Measurements from ENCODE around the gene GCNT1. TPM values are rescaled to one million over a fixed set of nuclear protein-coding genes. Genes with fewer than 3 reads are reported as not detected.
"Not testable (repeated sequence)": the region's sequence is repeated elsewhere in the genome, so short reads cannot be mapped to it uniquely, and the experiment has no call there.

Gene GCNT1
- polyA plus RNA-seq, 3 donors: 4.0 to 5.4 (median 4.8) TPM

DNA sequence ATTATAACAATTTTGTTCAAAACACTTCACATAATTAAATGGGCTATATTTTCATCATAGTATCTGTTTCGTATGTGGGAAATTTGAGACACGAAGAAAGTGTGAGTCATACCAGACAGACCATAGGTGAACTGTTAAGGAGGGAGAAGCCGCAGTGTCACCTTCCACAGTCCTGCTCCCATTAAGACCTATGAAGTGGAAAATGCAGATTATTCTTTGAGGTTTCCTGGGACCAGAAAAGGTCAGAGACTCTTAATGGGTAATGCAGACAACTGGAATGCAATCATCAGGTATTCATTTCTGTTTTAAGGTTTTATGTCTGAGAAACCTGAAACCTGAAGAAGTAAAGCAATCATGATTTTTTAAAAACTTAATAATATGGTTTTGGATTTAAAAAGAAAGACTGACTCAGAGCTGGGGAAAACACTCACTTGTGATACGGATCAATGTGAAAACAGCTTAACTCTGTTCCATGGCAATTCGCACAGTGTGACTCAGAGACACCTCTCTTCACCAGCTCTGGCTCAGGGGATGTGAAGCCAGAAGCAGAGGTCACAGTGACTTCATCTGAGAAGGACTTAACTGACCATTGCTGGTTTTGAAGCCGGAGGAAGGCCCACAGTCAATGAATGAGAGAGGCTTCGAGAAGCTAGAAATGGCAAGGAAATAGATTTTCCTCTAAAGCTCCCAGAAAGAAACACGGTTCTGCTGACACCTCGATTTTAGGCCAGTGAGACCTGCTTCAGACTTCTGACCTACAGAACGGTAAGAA is 17.2 kb upstream of the GCNT1 start:
- DNase-seq (ENCODE audit: low read depth in 3 of 3, low spot score in 2 of 3): no peak

DNA sequence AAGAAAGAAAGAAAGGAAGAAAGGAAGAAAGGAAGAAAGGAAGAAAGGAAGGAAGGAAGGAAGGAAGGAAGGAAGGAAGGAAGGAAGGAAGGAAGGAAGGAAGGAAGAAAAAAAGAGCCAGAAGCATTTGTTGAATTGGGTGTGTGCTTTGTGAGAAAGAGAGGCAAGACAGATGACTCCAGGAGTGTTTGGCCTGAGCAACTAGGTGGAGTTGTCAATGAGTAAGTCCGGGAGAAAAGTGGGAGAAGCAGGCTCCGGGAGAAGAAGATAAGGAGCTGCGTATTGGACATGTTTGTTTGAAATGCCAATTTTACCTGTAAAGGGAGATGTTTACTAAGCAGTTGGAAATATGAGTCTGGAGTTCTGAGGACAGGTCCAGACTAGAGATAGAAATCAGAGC is 15.1 kb upstream of the GCNT1 start:
- no peak for DNase-seq (ENCODE audit: low read depth in 3 of 3, low spot score in 2 of 3)

DNA sequence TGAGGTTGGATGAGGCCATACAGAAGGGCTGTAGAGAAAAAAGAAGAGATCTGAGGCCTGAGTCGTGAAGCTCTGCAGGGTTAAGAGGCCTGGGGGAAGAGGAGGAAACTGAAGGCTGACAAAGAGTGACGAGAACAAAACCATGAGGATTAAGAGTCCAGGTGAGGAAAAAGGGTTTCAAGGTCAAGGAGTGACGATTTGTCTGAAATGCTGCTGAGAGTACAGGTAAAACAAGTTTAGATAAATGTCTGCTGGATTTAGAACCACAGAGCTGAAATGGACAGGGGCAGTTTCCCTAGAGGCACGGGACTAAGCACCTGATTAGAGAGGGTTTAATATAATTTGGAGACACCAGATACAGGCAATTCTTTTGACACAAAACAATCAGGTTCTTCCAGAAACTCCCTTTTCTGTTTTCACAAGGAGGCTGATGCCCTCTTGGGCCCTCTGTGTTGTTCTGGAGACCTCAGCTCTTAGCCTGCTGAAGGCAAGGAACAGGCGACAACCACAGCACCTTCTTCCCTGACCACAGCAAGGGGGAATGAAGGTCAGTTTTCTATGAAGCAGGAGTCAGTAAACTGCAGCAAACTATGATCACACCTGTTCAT is 14.6 kb upstream of the GCNT1 start:
- no peak for DNase-seq (ENCODE audit: low read depth in 3 of 3, low spot score in 2 of 3)

DNA sequence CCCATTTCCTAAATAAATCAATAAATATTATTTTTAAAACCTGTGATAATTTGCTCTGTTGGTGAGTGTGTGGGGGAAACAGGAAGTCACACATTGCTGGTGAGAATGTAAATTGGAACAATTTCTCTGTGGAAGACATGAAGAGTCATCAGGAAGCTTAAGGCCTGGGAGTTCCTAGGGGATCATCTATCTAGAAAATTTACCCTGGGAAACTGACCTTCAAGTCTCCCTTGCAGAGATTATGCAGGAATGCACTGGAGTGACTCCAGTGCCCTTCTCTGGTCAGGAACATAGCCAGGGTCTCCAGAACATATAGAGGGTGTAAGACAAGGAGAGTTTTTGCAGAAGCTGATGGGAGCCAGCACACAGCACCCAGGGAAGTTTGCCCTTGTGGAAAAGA is 13.0 kb upstream of the GCNT1 start:
- no peak for DNase-seq (ENCODE audit: low read depth in 3 of 3, low spot score in 2 of 3)

DNA sequence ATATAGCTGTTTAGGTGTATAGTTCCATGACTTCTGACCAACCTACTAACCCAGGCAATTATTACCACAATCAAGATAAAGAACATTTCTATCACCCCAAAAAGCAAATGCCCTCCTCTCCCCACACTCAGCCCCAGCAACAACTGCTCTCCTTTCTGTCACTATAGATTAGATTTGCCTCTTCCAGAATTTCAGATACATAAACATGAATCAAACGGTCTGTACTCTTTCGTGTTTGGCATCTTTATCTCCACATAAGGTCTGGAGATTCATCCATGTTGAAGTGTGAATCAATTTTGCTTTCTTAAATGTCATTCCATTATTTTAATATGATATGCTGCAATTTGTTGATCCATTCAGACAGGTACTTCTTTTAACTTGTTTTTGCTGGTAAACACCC is 10.5 kb upstream of the GCNT1 start:
- no peak for DNase-seq (ENCODE audit: low read depth in 3 of 3, low spot score in 2 of 3)

DNA sequence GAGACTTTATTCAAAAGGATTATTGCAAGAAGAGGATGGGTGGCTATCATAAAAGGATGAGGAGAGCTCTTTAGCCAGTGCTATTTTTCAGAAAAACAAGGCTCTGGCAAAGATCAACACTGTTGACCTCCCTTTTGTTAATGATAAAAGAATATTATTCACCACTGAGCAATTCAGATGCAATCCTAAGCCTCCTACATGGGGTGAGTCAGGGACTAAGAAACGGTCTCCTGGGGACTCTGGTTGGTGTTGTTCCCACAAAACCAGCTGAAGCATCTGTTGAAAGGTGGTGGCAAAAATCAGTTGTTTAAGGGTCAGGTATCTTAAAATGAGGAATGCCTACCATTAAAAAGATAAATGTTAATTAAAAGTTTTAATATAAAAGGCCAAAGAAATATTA is 7.7 kb upstream of the GCNT1 start:
- DNase-seq (ENCODE audit: low read depth in 3 of 3, low spot score in 2 of 3): no peak

DNA sequence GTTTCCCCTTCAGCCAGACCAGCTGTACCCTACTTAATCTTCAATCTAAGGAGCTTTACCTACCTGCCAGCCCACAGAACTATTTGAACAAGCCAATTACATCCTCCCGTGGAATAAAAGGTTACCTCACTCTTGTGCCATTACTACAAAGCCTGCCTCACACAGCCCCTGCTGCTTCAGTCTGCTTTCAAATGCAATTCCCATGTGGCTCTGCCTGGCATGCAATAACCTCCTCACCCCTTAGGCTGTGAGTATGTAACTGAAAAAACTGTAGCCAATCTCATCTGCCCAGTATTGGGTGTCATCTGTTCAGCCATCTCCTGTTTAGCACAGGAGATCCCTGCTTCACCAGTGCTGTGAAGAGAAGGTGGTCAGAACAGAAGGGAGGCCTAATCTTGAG is 6.1 kb upstream of the GCNT1 start:
- no peak for DNase-seq (ENCODE audit: low read depth in 3 of 3, low spot score in 2 of 3)

DNA sequence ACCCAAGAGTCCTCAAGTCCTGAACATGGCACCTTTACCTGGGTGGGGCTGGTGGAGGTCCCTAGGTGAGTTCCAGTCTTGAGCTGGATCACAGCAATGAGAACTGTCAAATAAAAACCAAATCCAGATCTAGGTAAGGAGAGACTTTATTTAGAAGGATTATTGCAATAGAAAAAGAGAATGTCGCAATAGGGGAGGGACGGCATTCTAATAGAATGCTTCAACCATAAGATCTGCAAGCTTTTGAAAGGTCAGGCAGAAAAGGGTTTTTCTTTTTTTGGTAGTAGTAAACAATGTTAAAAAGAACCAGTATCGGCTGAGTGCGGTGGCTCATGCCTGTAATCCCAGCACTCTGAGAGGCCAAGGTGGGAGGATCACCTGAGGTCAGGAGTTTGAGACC is 5.2 kb upstream of the GCNT1 start:
- DNase-seq (ENCODE audit: low read depth in 3 of 3, low spot score in 2 of 3): no peak

DNA sequence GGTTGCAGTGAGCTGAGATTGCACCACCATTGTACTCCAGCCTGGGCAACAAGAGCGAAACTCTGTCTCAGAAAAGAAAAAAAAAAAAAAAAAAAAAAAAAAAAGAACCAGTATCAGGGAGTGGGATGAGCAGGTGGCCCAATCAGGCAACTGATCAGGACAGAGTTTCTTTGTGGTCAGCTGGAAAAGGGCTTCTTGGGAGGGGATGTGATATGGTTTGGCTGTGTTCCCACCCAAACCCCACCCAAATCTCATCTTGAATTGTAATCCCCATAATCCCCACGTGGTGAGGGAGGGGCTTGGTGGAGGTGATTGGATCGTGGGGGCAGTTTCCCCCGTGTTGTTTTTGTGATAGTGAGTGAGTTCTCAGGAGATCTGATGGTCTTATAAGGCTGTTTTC is 4.7 kb upstream of the GCNT1 start:
- DNase-seq (ENCODE audit: low read depth in 3 of 3, low spot score in 2 of 3): no peak

DNA sequence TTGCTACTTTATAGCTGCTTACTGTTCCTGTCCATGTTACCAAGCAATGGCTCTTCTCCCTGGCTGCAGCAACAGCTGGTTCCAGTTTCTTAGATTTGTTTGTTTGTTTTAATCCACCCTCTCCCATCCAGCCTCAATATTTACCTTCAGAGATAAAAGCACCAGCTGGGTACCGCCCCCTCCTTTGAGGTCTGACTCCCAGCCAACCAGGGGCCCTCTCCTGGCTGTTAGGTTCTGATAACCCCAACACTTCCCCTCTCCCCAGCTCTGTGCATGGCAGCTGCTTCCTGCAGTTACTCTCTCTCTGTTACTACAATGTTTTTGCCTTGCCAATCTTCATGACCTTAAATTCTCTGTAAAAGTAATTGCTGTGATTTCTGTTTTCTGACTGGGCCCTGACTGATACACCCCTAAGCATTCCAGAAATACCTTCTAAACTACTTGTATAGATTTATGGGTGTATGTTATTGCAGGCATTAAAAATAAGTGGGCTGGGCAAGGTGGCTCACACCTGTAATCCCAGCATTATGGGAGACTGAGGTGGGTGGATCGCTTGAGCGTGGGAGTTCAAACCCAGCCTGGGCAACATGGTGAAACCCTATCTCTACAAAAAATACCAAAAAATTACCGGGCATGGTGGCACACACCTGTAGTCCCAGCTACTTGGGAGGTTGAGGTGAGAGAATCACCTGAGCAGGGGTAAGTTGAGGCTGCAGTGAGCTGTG is 2.6 kb upstream of the GCNT1 start:
- peak; percentile 29 to 60 (median 31) for DNase-seq (ENCODE audit: low read depth in 3 of 3, low spot score in 2 of 3)

DNA sequence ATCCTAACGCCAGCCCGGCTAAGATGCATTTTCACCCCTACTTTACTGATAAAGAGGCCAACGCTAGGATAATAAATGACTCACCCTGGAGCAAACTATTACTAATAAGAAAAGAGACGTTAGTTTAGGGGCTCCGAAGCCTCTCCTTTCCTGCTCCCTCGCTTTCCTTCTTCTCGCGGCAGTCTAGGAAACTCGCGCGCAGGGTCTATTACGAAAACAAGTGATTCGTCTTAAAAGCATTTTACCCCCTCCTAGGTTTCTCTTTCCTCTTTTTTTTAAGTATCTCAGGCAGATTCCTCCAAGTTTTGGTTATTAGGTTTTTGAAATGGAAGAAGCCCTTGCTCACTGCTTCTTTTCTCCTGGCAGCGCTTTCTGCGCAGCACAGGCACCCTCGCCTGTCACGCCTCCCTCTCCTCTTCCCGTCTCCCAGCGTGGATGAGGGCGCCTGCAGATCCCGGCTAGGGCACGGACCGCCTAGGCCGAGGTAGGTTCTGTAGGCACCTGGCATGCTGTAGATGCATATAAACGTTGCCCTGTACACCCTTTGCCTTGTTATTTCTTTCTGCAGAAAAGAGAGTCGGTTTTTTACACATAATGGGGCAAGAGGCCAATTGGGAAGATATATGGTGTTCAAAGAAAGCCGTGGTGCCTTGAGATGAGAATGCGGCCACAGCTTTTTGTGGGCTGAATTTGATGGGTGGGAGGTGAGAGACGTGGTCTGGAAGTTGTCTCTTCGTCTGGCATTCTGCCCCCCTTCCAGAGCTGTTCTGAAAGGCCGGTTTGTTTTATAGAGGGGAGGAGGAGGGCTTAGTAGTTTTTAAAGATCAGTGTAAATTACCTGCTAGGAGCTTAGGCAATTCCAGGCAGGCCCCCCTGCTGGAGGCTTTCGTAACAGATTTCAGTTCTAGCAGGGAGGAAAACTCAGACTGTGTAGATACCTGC is 983 bp downstream of the GCNT1 start:
- peak in 2 of 3 donors; percentile 25 to 29 for DNase-seq (ENCODE audit: low read depth in 3 of 3, low spot score in 2 of 3)

DNA sequence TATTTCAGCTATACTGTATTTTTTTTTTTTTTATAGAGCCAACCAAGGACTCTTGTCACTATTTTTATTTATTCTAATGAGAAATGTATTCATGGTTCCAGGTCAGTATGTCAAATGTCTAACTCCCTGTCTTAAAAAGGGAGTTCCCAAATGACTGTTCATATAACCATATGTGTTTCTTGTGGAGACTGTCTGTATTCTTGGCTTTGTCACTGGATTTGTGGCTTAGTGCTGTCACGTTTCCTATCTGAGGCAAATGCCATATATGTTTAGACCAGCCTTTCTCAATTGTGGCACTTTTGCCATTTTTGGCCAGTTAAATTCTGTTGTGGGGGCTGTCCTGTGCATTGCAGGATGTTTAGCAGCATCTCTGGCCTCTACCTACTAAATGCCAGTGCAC is 3.1 kb downstream of the GCNT1 start:
- DNase-seq (ENCODE audit: low read depth in 3 of 3, low spot score in 2 of 3): no peak

DNA sequence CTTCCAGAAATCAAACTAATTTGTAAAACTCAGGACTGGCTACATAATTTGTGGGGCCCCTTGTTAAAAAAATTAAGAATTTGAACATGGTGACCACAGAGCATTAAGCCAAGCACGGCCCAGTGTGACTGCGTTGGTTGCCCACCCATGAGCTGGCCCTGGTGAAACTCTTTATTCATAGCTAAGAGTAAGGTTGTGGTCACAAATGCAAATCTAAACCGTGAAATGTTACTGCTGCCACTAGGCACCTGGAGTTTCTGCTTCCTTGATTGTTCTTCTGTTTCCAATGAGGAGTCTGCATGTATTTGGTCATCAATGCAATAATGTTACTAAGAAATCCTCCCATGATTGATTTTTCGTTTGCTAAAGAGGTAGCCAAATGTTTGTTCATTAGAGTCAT is 4.2 kb downstream of the GCNT1 start:
- no peak for DNase-seq (ENCODE audit: low read depth in 3 of 3, low spot score in 2 of 3)

DNA sequence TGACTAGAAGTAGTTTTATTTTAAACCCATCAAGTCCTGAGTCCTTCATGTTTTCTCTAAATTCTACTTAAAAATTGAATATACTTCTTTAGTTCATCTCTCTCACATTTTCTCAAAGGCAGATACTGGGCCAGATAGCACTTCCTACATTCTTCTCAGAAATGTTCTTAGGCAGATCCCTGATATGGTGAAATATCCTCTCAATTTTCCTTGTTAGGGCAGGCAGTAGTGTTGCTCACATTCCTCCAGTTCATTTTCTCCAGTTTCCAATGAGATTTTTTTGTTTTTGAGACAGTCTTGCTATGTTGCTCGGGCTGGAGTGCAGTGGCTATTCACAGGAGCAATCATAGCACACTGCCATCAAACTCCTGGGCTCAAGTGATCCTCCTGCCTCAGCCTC is 5.7 kb downstream of the GCNT1 start:
- no peak for DNase-seq (ENCODE audit: low read depth in 3 of 3, low spot score in 2 of 3)

DNA sequence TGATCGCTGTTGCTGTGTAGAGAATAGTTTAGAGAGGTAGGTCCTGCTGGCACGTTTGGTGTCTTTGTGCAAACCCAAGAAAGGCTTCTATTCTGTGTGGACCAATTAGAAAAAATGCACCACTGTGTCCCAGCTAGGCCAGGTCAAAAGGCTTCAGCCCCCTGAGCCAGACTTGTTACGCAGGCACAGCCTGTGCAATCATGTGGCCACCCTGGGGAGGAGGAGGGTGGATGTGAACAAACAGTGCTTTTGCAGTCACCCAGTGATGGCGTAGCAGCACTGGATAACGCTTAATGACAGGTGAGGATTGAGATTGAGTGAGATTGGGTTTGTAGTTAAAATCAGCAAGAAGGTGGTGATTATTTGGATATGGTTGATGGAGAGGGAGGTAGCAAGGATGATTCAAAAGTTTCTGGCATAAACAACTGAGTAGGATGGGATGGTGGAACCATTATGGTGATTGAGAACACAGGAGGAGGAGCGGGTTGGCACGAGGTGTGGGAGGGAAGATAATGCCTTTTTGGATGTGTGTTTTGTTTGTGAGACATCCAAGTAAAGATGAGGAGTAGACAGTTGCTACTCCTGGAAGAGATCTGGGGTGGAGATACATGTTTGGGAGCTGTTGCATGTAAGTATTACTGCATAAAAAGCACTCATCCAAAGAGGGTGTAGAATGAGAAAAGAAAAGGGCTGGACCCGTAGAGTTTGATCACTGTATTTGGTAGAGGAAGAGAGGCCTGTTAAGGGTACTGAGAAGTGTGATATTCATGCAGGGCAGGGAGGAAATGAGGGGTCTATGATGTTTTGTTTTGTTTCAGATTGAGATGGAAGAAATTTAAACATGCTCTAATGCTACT is 6.7 kb downstream of the GCNT1 start:
- DNase-seq (ENCODE audit: low read depth in 3 of 3, low spot score in 2 of 3): no peak

DNA sequence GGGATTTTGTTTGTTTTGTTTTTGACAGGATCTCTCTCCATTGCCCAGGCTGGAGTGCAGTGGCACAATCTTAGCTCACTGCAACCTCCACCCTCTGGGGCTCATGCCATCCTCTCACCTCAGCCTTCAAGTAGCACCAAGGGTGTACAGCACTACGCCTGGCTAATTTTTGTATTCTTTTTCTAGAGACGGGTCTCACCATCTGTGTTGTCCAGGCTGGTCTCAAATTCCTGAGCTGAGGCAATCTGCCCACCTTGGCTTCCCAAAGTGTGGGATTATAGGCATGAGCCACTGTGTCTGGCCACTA is 7.3 kb downstream of the GCNT1 start:
- no peak for DNase-seq (ENCODE audit: low read depth in 3 of 3, low spot score in 2 of 3)

DNA sequence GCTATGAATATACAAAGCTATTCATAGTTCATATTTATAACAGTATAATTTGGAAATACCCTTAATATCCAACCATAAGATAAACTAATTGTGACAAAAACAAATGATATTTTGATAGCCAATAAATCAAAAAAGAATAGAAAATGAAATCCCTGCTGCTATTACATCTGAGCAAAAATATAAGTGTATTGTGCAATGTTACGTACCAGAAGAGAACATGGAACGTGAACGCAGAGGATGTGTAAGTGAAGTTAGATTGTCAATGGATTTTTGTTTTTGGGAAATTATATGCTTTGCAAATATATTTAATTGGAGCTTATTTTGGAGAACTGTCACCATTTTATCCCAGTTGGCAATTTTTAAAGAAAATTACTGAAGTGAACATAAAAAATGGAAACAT is 15.4 kb downstream of the GCNT1 start:
- no peak for DNase-seq (ENCODE audit: low read depth in 3 of 3, low spot score in 2 of 3)

DNA sequence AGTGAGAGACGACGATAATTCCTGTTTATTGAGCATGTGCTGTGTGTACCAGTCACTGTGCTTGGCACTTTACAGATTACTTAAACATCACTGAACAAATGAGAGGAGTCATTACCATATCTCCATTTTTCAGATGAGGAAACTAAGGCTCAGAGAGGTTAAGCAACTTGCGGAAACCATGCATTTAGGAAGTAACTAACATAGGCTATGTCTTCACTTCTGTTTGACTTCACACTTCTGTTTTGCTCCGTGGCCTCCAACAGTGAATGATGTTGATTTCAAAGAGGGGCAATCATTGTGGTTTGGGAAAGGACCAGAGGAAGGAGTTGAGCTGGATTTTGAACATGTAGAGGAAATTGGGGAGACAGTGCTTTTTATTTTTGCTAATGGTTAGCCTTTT is 16.7 kb downstream of the GCNT1 start:
- DNase-seq (ENCODE audit: low read depth in 3 of 3, low spot score in 2 of 3): no peak

DNA sequence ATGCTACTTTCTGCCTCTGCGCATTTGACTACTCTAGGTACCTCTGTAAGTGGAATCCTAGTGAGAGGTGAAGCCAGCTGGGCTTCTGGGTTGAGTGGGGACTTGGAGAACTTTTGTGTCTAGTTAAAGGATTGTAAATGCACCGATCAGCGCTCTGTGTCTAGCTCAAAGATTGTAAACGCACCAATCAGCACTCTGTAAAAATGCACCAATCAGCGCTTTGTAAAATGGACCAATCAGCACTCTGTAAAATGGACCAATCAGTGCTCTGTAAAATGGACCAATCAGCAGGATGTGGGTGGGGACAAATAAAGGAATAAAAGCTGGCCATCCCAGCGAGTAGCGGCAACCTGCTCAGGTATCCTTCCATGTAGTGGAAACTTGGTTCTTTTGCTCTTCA is 18.8 kb downstream of the GCNT1 start:
- not testable (repeated sequence) for DNase-seq (ENCODE audit: low read depth in 3 of 3, low spot score in 2 of 3)

DNA sequence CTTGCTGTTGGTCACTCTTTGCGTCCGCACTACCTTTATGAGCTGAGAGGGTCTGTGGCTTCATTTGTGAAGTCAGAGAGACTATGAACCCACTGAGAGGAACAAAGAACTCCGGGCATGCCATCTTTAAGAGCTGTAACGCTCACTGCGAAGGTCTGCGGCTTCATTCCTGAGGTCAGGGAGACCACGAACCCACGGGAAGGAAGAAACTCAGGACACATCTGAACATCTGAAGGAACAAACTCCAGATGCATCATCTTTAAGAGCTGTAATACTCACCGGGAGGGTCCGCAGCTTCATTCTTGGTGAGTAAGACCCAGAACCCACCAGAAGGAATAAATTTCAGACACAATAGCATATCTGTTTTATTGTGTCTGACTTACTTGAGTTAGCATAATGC is 19.2 kb downstream of the GCNT1 start:
- DNase-seq (ENCODE audit: low read depth in 3 of 3, low spot score in 2 of 3): no peak

All from right renal cortex interstitium (tissue), 3 donors.